GM12875 (cell line): Measurements from ENCODE around the gene PSMD13.

ENCODE experiments used
- H3K4me3 ChIP-seq: one replicate; pipeline ENCODE4 v1.5.1; 2011; ENCODE audit warnings: low read depth, low read length, control low read depth
- CTCF ChIP-seq: IDR thresholded peaks from 2 replicates; pipeline ENCODE4 v1.5.1; 2011; ENCODE audit warnings: low read depth, mild to moderate bottlenecking, control low read depth, inconsistent platforms, low read length, moderate library complexity, borderline replicate concordance; ENCODE audit not compliant: insufficient read depth

PSMD13 gene

GRCh38 chr11:197741-198235 is 39.0 kb upstream of the PSMD13 start:
- no peak overlapping the region for H3K4me3 ChIP-seq
- no peak for TF ChIP-seq CTCF

GRCh38 chr11:198236-198806 is 38.5 kb upstream of the PSMD13 start:
- no peak overlapping the region for H3K4me3 ChIP-seq
- no peak for TF ChIP-seq CTCF

- TF ChIP-seq CTCF: no peak
- H3K4me3 ChIP-seq: no peak overlapping the region
Observed at GRCh38 chr11:199004-199581, 37.7 kb upstream of the PSMD13 start.

- no peak for TF ChIP-seq CTCF
- no peak overlapping the region for H3K4me3 ChIP-seq
Observed at GRCh38 chr11:199782-200181, 37.0 kb upstream of the PSMD13 start.

GRCh38 chr11:200224-201003 is 36.4 kb upstream of the PSMD13 start:
- TF ChIP-seq CTCF: no peak
- no peak overlapping the region for H3K4me3 ChIP-seq

- no peak overlapping the region for H3K4me3 ChIP-seq
- TF ChIP-seq CTCF: no peak
Observed at GRCh38 chr11:201966-202365, 34.8 kb upstream of the PSMD13 start.
